ENCODE data around the gene PLCB1. TPM values are rescaled to one million over a fixed set of nuclear protein-coding genes. Genes with fewer than 3 reads are reported as not detected.

Gene PLCB1
- total RNA-seq, 1 donor from 2014 or later, result 10.7 TPM

GRCh38 chr20:8315639-8316573, 183.8 kb downstream of the PLCB1 start:
- no peak for TF ChIP-seq EZH2 (IDR thresholded peaks at IDR 0.05; ENCODE audit: insufficient read depth, low read length)
- no peak for TF ChIP-seq CTCF (IDR thresholded peaks at IDR 0.05; ENCODE audit: insufficient read depth, low read depth, low read length)
- H2AFZ ChIP-seq (ENCODE audit: low read depth, low read length), result no peak overlapping the region
- no peak overlapping the region for H3K9ac ChIP-seq (ENCODE audit: low read length)
- H3K4me3 Mint-ChIP-seq (ENCODE audit: unreplicated experiment), result no peak overlapping the region
- H3K9me3 Mint-ChIP-seq (ENCODE audit: unreplicated experiment), result no peaks in the 10 kb centered on the region
- DNase-seq (ENCODE audit: low read depth) (no peak), FAIRE-seq (no peak)
- no peak overlapping the region for H3K4me3 ChIP-seq (ENCODE audit: insufficient read depth, low read depth, low read length)
- no peaks in the 10 kb centered on the region for H3K4me1 ChIP-seq (ENCODE audit: insufficient read depth, low read length)
- no peak overlapping the region for H3K4me2 ChIP-seq (ENCODE audit: low read length)
- no peaks in the 10 kb centered on the region for H3K9me3 ChIP-seq (ENCODE audit: insufficient read depth, low read depth, low read length)
- H3K79me2 ChIP-seq (ENCODE audit: insufficient read depth, low read length), result no peaks in the 10 kb centered on the region
- H3K27me3 Mint-ChIP-seq (ENCODE audit: low read depth, unreplicated experiment), result no peaks in the 10 kb centered on the region
- H3K27ac Mint-ChIP-seq (ENCODE audit: unreplicated experiment), result no peak overlapping the region
- no peaks in the 10 kb centered on the region for H3K36me3 Mint-ChIP-seq (ENCODE audit: low read depth, unreplicated experiment)
- no peaks in the 10 kb centered on the region for H3K27me3 ChIP-seq (ENCODE audit: insufficient read depth, low read length)
- H3K27ac ChIP-seq (ENCODE audit: low read depth, low read length), result no peak overlapping the region
- H3K36me3 ChIP-seq (ENCODE audit: insufficient read depth, low read length), result no peaks in the 10 kb centered on the region
- H4K20me1 ChIP-seq (ENCODE audit: insufficient read depth, low read length), result no peaks in the 10 kb centered on the region
- no peaks in the 10 kb centered on the region for H3K4me1 Mint-ChIP-seq (ENCODE audit: low read depth, unreplicated experiment)

GRCh38 chr20:8317448-8317847, 185.4 kb downstream of the PLCB1 start:
- no peaks in the 10 kb centered on the region for H3K27me3 ChIP-seq (ENCODE audit: insufficient read depth, low read length)
- no peak for TF ChIP-seq CTCF (IDR thresholded peaks at IDR 0.05; ENCODE audit: insufficient read depth, low read depth, low read length)
- TF ChIP-seq EZH2 (IDR thresholded peaks at IDR 0.05; ENCODE audit: insufficient read depth, low read length), result no peak
- no peaks in the 10 kb centered on the region for H3K36me3 Mint-ChIP-seq (ENCODE audit: low read depth, unreplicated experiment)
- DNase-seq (ENCODE audit: low read depth), result no peak
- no peaks in the 10 kb centered on the region for H4K20me1 ChIP-seq (ENCODE audit: insufficient read depth, low read length)
- no peak for FAIRE-seq
- H3K4me2 ChIP-seq (ENCODE audit: low read length), result no peak overlapping the region
- no peaks in the 10 kb centered on the region for H3K4me1 ChIP-seq (ENCODE audit: insufficient read depth, low read length)
- H3K9me3 ChIP-seq (ENCODE audit: insufficient read depth, low read depth, low read length), result no peaks in the 10 kb centered on the region
- no peak overlapping the region for H3K4me3 Mint-ChIP-seq (ENCODE audit: unreplicated experiment)
- no peak overlapping the region for H3K27ac Mint-ChIP-seq (ENCODE audit: unreplicated experiment)
- H3K27ac ChIP-seq (ENCODE audit: low read depth, low read length), result no peak overlapping the region
- H3K9ac ChIP-seq (ENCODE audit: low read length), result no peak overlapping the region
- H3K9me3 Mint-ChIP-seq (ENCODE audit: unreplicated experiment), result no peaks in the 10 kb centered on the region
- H3K79me2 ChIP-seq (ENCODE audit: insufficient read depth, low read length), result no peaks in the 10 kb centered on the region
- no peak overlapping the region for H2AFZ ChIP-seq (ENCODE audit: low read depth, low read length)
- H3K4me3 ChIP-seq (ENCODE audit: insufficient read depth, low read depth, low read length), result no peak overlapping the region
- H3K27me3 Mint-ChIP-seq (ENCODE audit: low read depth, unreplicated experiment), result no peaks in the 10 kb centered on the region
- no peaks in the 10 kb centered on the region for H3K36me3 ChIP-seq (ENCODE audit: insufficient read depth, low read length)
- peaks cover under 1% of the 10 kb centered on the region for H3K4me1 Mint-ChIP-seq (ENCODE audit: low read depth, unreplicated experiment)

Measured in astrocyte (in vitro differentiated cells and primary cell).